BE2C (cell line): ENCODE measurements around the gene SSBP3.

Experiments used
- DNase-seq: peaks from one replicate; pipeline ENCODE4 v3.0.0-alpha.2; 2020
- H3K27me3 ChIP-seq: fragments of 250-450 bp; sonication (Bioruptor Pico); 2 replicates; pipeline ENCODE4 v1.5.1; 2020; ENCODE audit warnings: mild to moderate bottlenecking
- H3K36me3 ChIP-seq: fragments of 250-450 bp; sonication (Bioruptor Pico); 2 replicates; pipeline ENCODE4 v1.5.1; 2020; ENCODE audit warnings: mild to moderate bottlenecking
- H3K4me1 ChIP-seq: fragments of 250-450 bp; sonication (Bioruptor Pico); 2 replicates; pipeline ENCODE4 v1.5.1; 2020
- H3K4me3 ChIP-seq: 2 replicates; pipeline ENCODE4 v1.5.1; 2011; ENCODE audit warnings: low read depth, low read length
- H3K9me3 ChIP-seq: fragments of 250-450 bp; sonication (Bioruptor Pico); 2 replicates; pipeline ENCODE4 v1.5.1; 2020
- CTCF ChIP-seq: IDR thresholded peaks from 2 replicates; pipeline ENCODE4 v1.5.1; 2012; ENCODE audit warnings: mild to moderate bottlenecking, low read depth, low read length

The SSBP3 gene

GRCh38 chr1:54367613-54368012 lies 38.6 kb downstream of the SSBP3 start:
- H3K9me3 ChIP-seq = no peaks in the 10 kb centered on the region
- no peaks in the 10 kb centered on the region for H3K27me3 ChIP-seq
- H3K36me3 ChIP-seq = no peaks in the 10 kb centered on the region; the same call in none of the 2 replicates
- peaks cover 2% of the 10 kb centered on the region for H3K4me1 ChIP-seq
- no peak for TF ChIP-seq CTCF
- no peak overlapping the region for H3K4me3 ChIP-seq
- DNase-seq = no peak

GRCh38 chr1:54365847-54366246 lies 40.3 kb downstream of the SSBP3 start:
- Histone ChIP-seq H3K4me1 (peaks cover 2% of the 10 kb centered on the region; the same call in 1 of the 2 replicates), H3K27me3 (no peaks in the 10 kb centered on the region), H3K9me3 (no peaks in the 10 kb centered on the region), H3K36me3 (no peaks in the 10 kb centered on the region; the same call in none of the 2 replicates), H3K4me3 (no peak overlapping the region)
- no peak for TF ChIP-seq CTCF
- DNase-seq = no peak

GRCh38 chr1:54365398-54365797 lies 40.8 kb downstream of the SSBP3 start:
- Histone ChIP-seq H3K36me3 (no peaks in the 10 kb centered on the region; the same call in none of the 2 replicates), H3K27me3 (no peaks in the 10 kb centered on the region), H3K9me3 (no peaks in the 10 kb centered on the region), H3K4me3 (no peak overlapping the region), H3K4me1 (peaks cover 2% of the 10 kb centered on the region; the same call in 1 of the 2 replicates)
- no peak for TF ChIP-seq CTCF
- no peak for DNase-seq

- H3K4me3 ChIP-seq = no peak overlapping the region
- no peaks in the 10 kb centered on the region; the same call in 1 of the 2 replicates for H3K36me3 ChIP-seq
- no peaks in the 10 kb centered on the region for H3K9me3 ChIP-seq
- H3K4me1 ChIP-seq = peaks cover 3% of the 10 kb centered on the region
- no peak for TF ChIP-seq CTCF
- H3K27me3 ChIP-seq = no peaks in the 10 kb centered on the region
- DNase-seq = no peak
Measured at GRCh38 chr1:54364995-54365394, 41.2 kb downstream of the SSBP3 start.

GRCh38 chr1:54364582-54364981 lies 41.6 kb downstream of the SSBP3 start:
- Histone ChIP-seq H3K9me3 (no peaks in the 10 kb centered on the region), H3K36me3 (no peaks in the 10 kb centered on the region; the same call in 1 of the 2 replicates), H3K4me3 (no peak overlapping the region), H3K27me3 (no peaks in the 10 kb centered on the region), H3K4me1 (peaks cover 8% of the 10 kb centered on the region)
- TF ChIP-seq CTCF = no peak
- DNase-seq = no peak

GRCh38 chr1:54363925-54364324 lies 42.3 kb downstream of the SSBP3 start:
- no peak for DNase-seq
- Histone ChIP-seq H3K4me1 (peaks cover 10% of the 10 kb centered on the region), H3K36me3 (no peaks in the 10 kb centered on the region; the same call in 1 of the 2 replicates), H3K27me3 (no peaks in the 10 kb centered on the region), H3K4me3 (no peak overlapping the region), H3K9me3 (no peaks in the 10 kb centered on the region)
- TF ChIP-seq CTCF = no peak
